K562 (cell line): ENCODE data around the gene PTCH2. TPM values are rescaled to one million over a fixed set of nuclear protein-coding genes. Genes with fewer than 3 reads are reported as not detected.
A peak's percentile ranks its signal among the peaks of the same experiment; 100 is the strongest.

Experiments used
- BRF1 ChIP-seq: IDR thresholded peaks from 3 replicates; pipeline ENCODE4 v1.6.1; 2011; ENCODE audit warnings: borderline replicate concordance, mild to moderate bottlenecking; ENCODE audit not compliant: insufficient read length; ENCODE audit errors: extremely low read depth
- BRF2 ChIP-seq: IDR thresholded peaks from 3 replicates; pipeline ENCODE4 v1.6.1; 2011; ENCODE audit warnings: borderline replicate concordance, mild to moderate bottlenecking; ENCODE audit not compliant: insufficient read length, insufficient read depth
- FOXJ3 ChIP-seq: sonication (generic); formaldehyde crosslinking; IDR thresholded peaks from 2 replicates; pipeline ENCODE4 v1.4.0; 2020; ENCODE audit warnings: mild to moderate bottlenecking, missing genetic modification reagents
- GATAD2B ChIP-seq: fragments of 450-650 bp; IDR thresholded peaks from 2 replicates; pipeline ENCODE4 v1.6.1; 2017; ENCODE audit warnings: mild to moderate bottlenecking, borderline replicate concordance
- HLTF ChIP-seq: fragments of 450-650 bp; IDR thresholded peaks from 2 replicates; pipeline ENCODE4 v1.6.1; 2016
- HMBOX1 ChIP-seq: sonication (generic); IDR thresholded peaks from 2 replicates; pipeline ENCODE4 v1.6.1; 2016
- KDM2B ChIP-seq: fragments of 250-450 bp; sonication (Bioruptor Pico); IDR thresholded peaks from 2 replicates; pipeline ENCODE4 v1.8.0; 2021; ENCODE audit warnings: mild to moderate bottlenecking, moderate library complexity
- MXI1 ChIP-seq: IDR thresholded peaks from 2 replicates; pipeline ENCODE4 v1.6.1; 2011; ENCODE audit warnings: low read depth, mild to moderate bottlenecking, improper control_type of control experiment, low read length
- MYBL2 ChIP-seq, 2 experiments: fragments of 450-650 bp in 1 of 2; sonication (generic) in 1 of 2; formaldehyde crosslinking in 1 of 2; IDR thresholded peaks; 2 replicates each; pipeline versions ENCODE4 v1.6.1 to v1.8.1; 2017 to 2022; ENCODE audit warnings: borderline replicate concordance in 1 of 2, inconsistent platforms in 1 of 2, low read depth in 1 of 2, mild to moderate bottlenecking in 1 of 2, missing genetic modification reagents in 1 of 2, moderate library complexity in 1 of 2
- NR2C2 ChIP-seq, 2 experiments: fragments of 200-800 bp in 1 of 2; sonication (Bioruptor generic) in 1 of 2; sonication (generic) in 1 of 2; formaldehyde crosslinking in 1 of 2; IDR thresholded peaks; 2 replicates each; pipeline versions ENCODE4 v1.6.1 to v1.8.0; 2016 to 2022; ENCODE audit warnings: mild to moderate bottlenecking in 1 of 2, missing compliant biosample characterization in 1 of 2, missing genetic modification characterization in 1 of 2, missing genetic modification reagents in 1 of 2
- PTBP1 ChIP-seq: fragments of 200-400 bp; formaldehyde crosslinking; IDR thresholded peaks from 2 replicates; pipeline ENCODE4 v1.6.1; 2017; ENCODE audit warnings: low read depth, low read length
- SP1 ChIP-seq: sonication (generic); formaldehyde crosslinking; IDR thresholded peaks from 2 replicates; pipeline ENCODE4 v1.8.1; 2022; ENCODE audit warnings: mild to moderate bottlenecking, missing genetic modification reagents
- SRF ChIP-seq, 2 experiments: fragments of 250-450, 450-650 bp in 1 of 2; sonication (Bioruptor Pico) in 1 of 2; sonication (generic) in 1 of 2; formaldehyde crosslinking; IDR thresholded peaks; 2 replicates each; pipeline versions ENCODE4 v1.5.0 to v1.5.1; 2020 to 2022; ENCODE audit warnings: mild to moderate bottlenecking in 1 of 2, missing genetic modification reagents in 1 of 2
- UBTF ChIP-seq, 2 experiments: IDR thresholded peaks; 2 replicates each; pipeline ENCODE4 v1.6.1; 2012; ENCODE audit warnings: improper control_type of control experiment in 2 of 2, low read depth in 2 of 2, low read length in 2 of 2, borderline replicate concordance in 1 of 2
- YBX1 ChIP-seq: fragments of 450-650 bp; IDR thresholded peaks from 2 replicates; pipeline ENCODE4 v1.7.1; 2016; ENCODE audit warnings: mild to moderate bottlenecking
- ZBTB8A ChIP-seq: fragments of 450-650 bp; IDR thresholded peaks from 2 replicates; pipeline ENCODE4 v1.6.1; 2018; ENCODE audit warnings: mild to moderate bottlenecking, moderate library complexity; ENCODE audit not compliant: partially characterized antibody
- ZNF12 ChIP-seq: sonication (generic); formaldehyde crosslinking; IDR thresholded peaks from 2 replicates; pipeline ENCODE4 v1.4.0; 2020; ENCODE audit warnings: mild to moderate bottlenecking, missing genetic modification reagents
- ZSCAN32 ChIP-seq: fragments of 450-650 bp; formaldehyde crosslinking; IDR thresholded peaks from 2 replicates; pipeline ENCODE4 v1.4.0; 2020; ENCODE audit warnings: mild to moderate bottlenecking, moderate library complexity
- polyA plus RNA-seq, 8 experiments: library from polyadenylated mRNA; depleted of rRNA in 4 of 8; stranded (reverse) in 5 of 8; unstranded in 3 of 8; fragments of >200 nt; fragmentation: Nextera tagmentation in 2 of 8; fragmentation: Illumina TruSeq in 1 of 8; extraction: Ambion mirVana in 2 of 8; extraction: Trizol in 1 of 8; gene quantifications; 2 replicates each; pipeline versions ENCODE4 v1.2.1 to v1.2.3, GENCODE V29; 2011 to 2014; ENCODE audit warnings: inconsistent platforms in 1 of 8, missing spikeins in 1 of 8
- total RNA-seq, 7 experiments: library from RNA; depleted of rRNA in 6 of 7; stranded (reverse); fragments of >200 nt in 6 of 7; fragmentation: Illumina TruSeq in 2 of 7; extraction: Trizol in 2 of 7; gene quantifications; 2 replicates each; pipeline versions ENCODE4 v1.2.1 to v1.2.3, GENCODE V29; 2011 to 2021; ENCODE audit warnings: low replicate concordance in 1 of 7
- TF ChIP-seq, protein P1 (sequence below): fragments of 450-650 bp; formaldehyde crosslinking; IDR thresholded peaks from 2 replicates; pipeline ENCODE4 v1.4.0; 2022; ENCODE audit warnings: missing genetic modification characterization

The PTCH2 gene
- total and polyA plus RNA-seq, 9 of the 15 experiments (the other 6 are each of a cell fraction or from before 2014, with no cell fraction given): 0.15 to 27.3 (median 0.48) TPM; not detected in 1

- TF ChIP-seq HMBOX1 (peak; percentile 28; the same call in 1 of the 2 replicates), BRF1 (no peak), SP1 (peak; percentile 99), MXI1 (no peak), MYBL2 (IDR thresholded peaks at IDR 0.05; ENCODE audit: low read depth) (peak; percentile 74), MYBL2 (CRISPR knock-in tag; IDR thresholded peaks at IDR 0.05; ENCODE audit: borderline replicate concordance) (no peak), HLTF (peak; percentile 97), NR2C2 (CRISPR knock-in tag; IDR thresholded peaks at IDR 0.05) (peak; percentile 79; the same call in 1 of the 2 replicates), NR2C2 (tag; IDR thresholded peaks at IDR 0.05) (peak; percentile 92), KDM2B (CRISPR knock-in tag) (no peak; the same call in 1 of the 2 replicates), YBX1 (no peak), PTBP1 (peak; percentile 58; the same call in 1 of the 2 replicates), UBTF (IDR thresholded peaks at IDR 0.05; ENCODE audit: borderline replicate concordance in 1 of 2, low read depth in 2 of 2, low read length in 2 of 2) (no peak), SRF (CRISPR knock-in tag; IDR thresholded peaks at IDR 0.05) (0 out of 4 replicates have a peak, but pooled peaks have one; percentile 7 to 9), ZSCAN32 (CRISPR knock-in tag) (no peak), ZNF12 (CRISPR knock-in tag) (no peak; the same call in 1 of the 2 replicates), FOXJ3 (CRISPR knock-in tag) (no peak), GATAD2B (peak; percentile 95; the same call in 1 of the 2 replicates), BRF2 (no peak), ZBTB8A (no peak)
- TF ChIP-seq, protein P1, sequence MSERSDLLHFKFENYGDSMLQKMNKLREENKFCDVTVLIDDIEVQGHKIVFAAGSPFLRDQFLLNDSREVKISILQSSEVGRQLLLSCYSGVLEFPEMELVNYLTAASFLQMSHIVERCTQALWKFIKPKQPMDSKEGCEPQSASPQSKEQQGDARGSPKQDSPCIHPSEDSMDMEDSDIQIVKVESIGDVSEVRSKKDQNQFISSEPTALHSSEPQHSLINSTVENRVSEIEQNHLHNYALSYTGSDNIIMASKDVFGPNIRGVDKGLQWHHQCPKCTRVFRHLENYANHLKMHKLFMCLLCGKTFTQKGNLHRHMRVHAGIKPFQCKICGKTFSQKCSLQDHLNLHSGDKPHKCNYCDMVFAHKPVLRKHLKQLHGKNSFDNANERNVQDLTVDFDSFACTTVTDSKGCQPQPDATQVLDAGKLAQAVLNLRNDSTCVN (CRISPR knock-in tag): peak; percentile 91; the same call in 1 of the 2 replicates
Measured at GRCh38 chr1:44775078-44775929, 67.7 kb downstream of the PTCH2 start, which contains the start of gene RPS8 (continued).
